Stimulated activated CD4-positive, alpha-beta T cell treated with anti-CD3 and anti-CD28 coated beads, Interleukin-15, amount 100 ng/mL, for 48 hours (primary cell): ENCODE results near the gene C12orf50.
"Not testable (repeated sequence)": the region's sequence is repeated elsewhere in the genome, so short reads cannot be mapped to it uniquely, and the experiment has no call there.

Experiments used
- DNase-seq, 2 donors: peaks; one replicate each; pipeline ENCODE4 v3.0.0-alpha.2; 2020; ENCODE audit warnings: low read depth in 2 of 2

The C12orf50 gene

DNA sequence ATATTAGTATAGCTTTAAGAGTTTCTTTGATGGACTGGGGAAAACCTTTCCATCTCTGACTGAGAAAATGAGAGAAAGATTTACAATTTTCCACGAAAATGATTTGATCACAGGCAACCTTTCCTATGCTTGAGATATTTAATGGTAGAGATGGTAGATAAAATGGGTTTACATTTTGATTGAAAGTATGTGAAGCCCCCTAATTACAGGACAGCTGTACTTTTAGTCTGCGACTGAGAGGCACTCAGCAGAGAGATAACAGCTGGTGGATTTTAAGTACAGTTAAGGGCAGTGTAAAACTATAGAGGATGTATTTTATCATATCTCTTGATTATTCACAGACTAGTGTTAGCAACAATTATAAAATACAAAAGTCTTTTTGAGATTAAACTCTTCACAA, 40.7 kb downstream of the C12orf50 start:
- no peak for DNase-seq

DNA sequence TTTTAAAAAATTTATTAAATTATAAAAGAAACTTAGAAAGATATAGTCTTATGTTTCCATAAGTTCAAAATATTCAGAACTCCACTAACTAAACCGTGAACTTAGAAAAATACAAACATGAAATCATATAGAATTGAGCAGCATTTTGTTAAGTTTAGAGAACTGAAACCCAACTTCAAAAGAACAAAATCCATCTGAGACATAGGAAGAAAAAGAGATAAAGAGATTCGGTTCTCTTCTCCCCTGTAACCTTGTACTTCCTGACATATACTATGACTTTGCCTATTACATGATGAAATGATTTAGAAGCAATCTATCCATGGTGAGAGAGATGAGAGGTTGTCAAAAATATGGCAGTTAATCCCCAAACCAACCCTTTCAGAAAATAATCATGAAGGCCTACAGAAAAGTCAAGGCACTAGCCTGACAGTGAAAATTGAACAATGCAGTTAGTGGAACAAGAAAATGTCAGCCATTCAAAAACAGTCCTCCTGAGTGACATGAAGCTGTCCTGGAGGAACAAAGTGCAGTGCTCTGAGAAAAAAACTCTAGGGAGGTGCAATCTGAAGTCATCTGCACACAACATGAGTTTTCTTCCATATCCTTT, 44.0 kb downstream of the C12orf50 start:
- no peak for DNase-seq

DNA sequence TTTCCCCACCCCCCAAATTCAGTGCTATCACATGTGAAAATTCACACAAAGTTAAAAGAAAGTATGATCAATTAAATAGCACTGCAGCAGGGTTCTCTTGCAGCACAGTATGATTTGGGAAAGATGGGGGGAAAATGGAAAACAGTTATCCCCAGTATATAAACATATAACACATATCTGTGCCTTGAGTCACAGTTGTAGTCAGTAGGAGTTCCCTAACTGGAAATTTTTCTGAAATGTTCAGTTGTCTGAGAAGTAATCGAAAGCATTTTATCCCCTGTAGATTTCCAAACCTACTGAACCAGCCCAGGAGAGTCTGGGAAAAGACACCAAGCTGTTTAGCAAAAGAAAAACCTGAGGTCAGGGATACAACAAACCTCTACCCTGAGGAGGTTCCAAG, 47.0 kb downstream of the C12orf50 start:
- no peak for DNase-seq

DNA sequence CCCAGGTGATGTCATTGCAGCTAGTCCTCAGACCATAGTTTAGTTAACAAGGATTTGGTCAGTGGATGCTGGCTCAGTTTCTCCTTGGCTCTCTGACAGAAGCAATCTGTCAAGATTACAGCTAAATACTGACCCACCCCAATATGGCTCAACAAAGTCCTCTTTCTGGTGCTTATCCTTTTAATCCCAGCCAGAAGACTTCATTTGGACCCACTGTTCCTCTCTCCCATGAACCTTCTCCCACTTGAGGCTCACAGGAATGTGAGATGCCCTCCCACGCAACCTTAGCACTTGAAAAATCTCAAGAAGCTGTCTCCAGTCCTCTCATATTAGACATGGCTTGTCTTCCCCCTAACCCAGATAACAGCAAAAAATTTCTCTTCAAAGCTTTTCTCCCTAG, 47.7 kb downstream of the C12orf50 start:
- no peak for DNase-seq

DNA sequence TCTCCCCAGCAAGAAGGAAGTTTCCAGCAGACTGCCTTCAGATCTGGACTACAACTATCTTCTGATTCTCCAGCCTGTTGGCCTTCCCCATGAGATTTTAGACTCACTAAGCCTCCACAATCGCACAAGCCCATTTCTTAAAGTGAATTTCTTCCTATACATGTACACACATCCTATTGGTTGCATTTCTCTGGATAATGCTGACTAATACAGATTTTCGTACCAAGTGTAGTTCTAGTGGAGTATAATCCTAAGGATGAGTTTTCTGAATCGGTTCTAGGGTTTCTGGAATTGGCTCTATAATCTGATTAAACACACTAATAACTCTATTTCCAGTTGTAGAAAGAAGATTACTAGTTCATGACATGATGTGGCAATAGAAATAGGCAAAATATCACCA, 53.3 kb downstream of the C12orf50 start:
- DNase-seq: no peak

DNA sequence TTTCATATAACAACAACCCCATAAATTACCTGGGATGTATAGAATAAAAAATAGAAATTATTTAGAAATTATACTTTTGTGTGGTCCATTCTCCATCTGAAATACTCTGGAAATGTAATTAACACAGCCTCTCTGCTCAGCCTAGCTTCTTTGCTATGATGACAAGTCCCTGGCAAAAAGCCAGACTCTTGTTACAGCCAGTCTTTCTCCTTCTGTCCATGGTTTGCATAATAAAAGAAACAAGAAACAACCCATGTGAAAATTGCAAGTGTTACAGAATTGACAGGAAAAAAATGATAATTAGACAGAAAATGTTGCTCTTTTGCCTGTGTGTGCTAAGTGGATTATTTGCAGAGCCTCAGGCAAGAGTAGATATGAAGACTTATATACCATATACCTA, 61.3 kb downstream of the C12orf50 start:
- DNase-seq: no peak

DNA sequence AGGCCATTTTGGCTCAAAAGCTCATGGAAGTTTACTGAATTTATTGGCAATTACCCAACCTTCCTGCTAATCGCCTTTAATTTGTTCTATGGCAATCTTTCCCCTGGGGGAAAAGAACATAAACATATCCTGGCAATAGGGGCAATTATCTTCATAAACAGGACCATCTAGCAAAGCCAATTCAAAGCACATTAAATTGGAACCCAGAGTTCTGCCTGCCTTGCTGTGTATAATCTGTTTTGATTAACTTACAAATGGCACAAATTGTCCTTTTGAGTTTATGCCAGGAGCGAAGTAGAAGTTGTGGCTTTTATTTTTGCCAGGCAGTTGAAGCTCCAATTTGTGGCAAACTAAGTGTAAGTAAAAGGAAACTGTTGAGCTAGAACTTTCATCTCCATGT, 68.6 kb downstream of the C12orf50 start:
- no peak for DNase-seq

DNA sequence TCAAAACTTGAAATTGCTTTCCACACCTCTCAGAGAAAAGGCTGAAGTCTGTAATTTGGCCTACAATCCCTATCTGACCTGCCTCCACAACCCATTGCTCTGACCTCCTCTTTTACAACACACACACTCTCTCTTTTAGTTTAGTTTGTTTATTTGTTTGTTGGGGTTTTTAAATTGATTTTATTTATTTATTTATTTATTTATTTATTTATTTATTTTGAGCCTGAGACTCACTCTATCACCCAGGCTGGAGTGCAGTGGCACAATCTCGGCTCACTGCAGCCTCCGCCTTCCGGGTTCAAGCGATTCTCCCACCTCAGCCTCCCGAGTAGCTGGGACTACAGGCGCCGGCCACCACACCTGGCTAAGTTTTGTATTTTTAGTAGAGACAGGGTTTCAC, 75.2 kb downstream of the C12orf50 start:
- DNase-seq: not testable (repeated sequence)

DNA sequence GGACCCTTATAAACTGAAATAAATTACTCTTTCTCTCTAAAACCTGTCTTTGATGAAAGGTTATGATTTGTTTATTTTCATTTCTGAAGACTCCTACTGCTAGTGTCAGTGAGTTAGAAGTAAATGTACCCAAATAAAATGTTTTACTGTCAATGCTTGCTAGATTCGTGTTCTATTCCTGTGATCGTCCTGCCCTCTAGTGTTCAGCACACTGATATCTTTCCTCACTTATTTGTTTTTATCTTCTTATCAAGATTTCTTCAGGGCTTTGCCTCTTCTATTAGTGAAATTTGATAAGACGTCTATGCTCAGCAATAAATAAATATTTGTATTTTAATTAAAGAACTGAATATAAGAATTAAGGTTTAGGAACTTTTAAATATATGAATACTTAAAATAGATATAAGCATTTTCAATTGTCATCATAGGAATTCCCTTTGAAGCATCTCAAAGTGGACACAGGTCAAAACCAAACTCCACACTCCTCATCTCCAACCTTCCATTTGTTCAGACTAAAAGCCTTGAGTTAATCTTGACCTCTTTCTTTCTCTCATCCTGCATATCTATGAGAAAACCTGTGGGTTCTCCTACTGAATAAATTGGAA, 75.8 kb downstream of the C12orf50 start:
- DNase-seq: no peak

DNA sequence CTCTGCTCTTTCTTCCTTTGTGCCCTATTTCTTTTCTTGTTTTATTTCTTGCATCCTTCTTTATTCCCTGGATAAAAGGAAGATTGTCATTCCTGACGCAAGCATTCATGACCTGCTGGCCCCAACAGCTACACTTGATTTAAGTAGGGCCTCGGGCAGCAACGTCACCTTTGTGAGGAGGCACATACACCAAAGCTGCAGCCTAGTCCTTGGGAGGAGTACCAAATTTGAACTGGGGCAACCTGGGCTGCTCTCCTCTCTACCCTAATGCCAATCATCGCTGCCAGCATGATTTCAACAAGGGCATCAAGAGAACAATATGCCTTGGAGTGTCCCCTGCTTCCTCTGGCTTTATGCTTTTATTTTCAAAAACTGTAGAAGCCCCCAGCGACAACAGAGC, 76.4 kb downstream of the C12orf50 start:
- DNase-seq: no peak

DNA sequence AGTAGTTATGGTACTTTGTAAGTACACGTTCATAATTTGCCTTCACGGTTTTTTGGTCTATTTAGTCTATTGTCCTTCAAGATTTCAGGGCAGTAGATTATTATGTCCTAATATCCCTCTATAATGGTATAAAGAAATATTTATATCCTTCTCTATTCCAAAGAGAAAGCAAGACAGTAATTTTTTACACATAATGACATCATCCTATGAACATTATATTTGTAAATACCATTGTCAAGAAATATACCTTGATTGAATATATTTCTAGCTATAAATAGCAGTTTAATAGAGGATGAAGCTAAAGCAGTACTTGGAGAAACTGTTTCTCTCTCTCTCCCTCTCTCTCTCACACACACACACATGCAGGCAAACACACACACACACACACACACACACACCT, 77.0 kb downstream of the C12orf50 start:
- DNase-seq: no peak

DNA sequence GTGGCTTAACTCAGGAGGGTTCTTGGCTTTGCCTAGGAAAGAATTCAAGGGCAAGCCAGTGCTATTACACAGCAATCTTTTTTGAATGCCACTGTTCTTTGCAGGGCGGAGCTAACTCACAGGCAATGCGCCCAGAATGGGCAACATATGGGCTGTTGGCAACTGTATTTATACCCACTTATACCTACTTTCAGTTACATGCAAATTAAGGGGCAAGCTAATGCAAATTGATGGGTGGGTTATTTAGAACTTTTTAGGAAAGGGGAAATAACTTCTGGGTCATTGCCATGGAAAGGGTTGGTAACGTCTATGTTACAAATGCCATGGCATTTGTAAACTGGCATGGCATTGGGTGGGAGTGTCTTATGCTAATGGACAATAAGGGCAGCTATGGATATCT, 85.4 kb downstream of the C12orf50 start:
- no peak for DNase-seq

DNA sequence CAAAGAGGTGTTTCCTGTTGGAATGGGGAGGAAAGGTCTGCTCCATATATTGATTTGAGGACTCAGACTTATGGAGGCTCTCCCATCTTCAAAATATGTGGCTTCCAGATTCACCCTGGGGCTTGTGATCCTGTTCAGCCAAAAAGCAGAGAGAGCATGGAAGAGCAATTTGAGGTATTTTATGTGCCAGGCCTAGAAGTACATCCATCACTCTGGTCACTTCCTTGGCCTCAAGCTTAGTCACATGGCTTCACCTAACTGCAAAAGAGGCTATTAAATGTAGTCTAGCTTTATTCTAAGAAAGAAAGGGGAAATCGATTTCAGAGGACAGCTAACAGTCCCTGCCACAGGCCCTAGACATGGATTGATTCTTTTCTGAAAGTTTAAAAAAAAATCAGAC, 86.2 kb downstream of the C12orf50 start:
- DNase-seq: no peak

DNA sequence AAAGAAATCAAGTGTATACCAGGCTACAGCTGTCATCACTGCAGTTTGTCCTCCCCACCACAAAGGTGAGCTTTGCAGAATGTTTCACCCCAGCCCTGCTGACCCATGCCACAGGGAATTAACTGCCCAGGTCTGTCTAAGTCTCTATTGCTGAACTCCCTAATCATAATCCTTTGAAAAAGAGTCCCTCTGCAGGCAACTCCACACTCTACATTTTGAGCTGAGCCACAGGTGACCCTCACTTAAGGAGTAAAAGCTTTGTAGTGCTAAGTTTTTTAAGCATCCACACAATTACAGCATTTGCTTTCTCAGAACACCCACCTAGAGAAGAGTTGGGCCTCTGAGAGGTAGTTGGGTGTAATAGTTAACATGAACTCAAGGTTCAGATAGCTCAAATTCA, 90.0 kb downstream of the C12orf50 start:
- no peak for DNase-seq

DNA sequence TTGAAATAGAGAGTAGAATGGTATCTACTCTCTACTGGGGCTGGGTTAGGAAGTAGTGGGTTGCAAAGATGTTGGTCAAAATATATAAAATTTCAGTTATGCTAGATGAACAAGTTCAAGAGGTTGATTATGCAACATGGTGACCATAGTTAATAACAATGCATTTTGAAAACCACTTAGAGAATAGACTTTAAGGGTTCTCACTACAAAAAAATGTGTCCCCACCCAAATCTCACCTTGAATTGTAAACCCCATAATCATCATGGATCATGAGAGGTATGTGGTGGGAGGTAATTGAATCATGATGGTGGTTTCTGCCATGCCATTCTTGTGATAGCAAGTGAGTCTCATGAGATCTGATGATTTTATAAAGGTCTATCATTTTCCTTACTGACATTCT, 94.0 kb downstream of the C12orf50 start:
- no peak for DNase-seq

DNA sequence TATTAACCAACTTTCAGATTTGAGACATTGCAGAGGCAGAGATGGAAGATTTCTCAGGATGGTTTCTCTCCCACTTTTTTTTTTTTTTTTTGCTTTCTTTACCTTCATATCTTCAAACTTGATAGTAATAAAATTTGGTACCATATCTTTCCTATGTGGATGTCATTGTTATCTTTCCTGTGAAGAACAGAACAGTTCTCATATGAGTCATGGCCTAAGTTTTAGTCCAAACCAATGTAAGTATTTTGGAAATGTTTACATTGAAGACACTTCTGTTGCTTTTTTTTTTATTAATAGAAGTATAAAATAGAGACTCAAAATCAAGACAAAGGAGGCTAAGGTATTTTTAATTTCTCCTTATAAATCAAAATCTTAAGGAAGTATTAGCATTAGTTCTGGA, 95.2 kb downstream of the C12orf50 start:
- DNase-seq: no peak

DNA sequence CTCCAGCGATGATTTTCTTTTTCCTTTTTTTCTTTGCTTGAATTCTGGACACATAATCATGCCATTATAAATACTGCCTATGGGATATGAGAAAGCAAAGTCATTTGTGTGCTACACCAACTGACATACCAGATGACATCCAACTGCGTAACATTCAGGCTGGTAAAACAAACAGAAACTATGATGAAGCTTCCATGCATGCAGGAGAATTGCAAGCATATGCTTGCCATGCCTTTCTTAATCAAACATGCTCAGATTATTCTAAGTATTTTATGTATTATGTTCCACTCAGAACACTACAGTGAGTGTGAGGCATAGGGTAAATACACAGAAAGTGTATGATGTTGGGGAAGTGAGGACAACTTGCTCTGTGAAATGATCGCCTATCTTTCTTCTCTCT, 97.4 kb downstream of the C12orf50 start:
- no peak for DNase-seq

DNA sequence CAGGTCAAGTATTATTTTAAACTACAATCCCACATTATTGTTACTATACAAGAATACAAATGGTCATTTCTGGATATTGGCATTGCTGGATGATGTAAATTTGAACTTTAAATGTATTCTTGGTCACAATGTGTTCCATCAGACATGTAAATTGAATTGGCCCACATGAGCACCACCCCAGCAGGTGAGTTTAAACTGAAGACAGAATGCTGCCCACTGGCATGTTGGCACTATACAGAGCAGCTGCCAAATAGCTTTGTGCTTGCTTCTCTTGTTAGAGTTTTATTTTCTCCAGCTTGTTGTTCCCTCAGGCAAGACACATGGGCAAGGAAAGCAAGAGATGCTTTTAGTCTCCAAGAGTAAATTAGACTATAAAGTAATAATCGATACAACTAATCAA, 98.6 kb downstream of the C12orf50 start:
- no peak for DNase-seq
